Heart left ventricle (tissue), 16 donors: Measurements from ENCODE around the gene MACROD1. TPM values are rescaled to one million over a fixed set of nuclear protein-coding genes. Genes with fewer than 3 reads are reported as not detected.

Experiments
- ATAC-seq, 4 donors: fragments of 200-7000 bp; cut with Tn5 transposase; one replicate each; pipeline ENCODE4 v1.9.1; 2020 to 2022; ENCODE audit warnings: moderate library complexity in 4 of 4, mild to moderate bottlenecking in 3 of 4, moderate number of reproducible peaks in 1 of 4
- DNase-seq, 5 donors: peaks; one replicate each; pipeline ENCODE4 v3.0.0-alpha.2; 2020
- H3K27ac ChIP-seq, 12 donors: fragments of 200-600 bp; sonication (generic) in 4 of 12; one replicate each; pipeline versions ENCODE4 v1.5.0 to v1.8.0; 2016 to 2022; ENCODE audit warnings: mild to moderate bottlenecking in 2 of 12
- H3K27me3 ChIP-seq, 9 donors: fragments of 200-600 bp; sonication (generic) in 2 of 9; one replicate each; pipeline versions ENCODE4 v1.5.1 to v1.8.0; 2016 to 2022; ENCODE audit warnings: mild to moderate bottlenecking in 3 of 9
- H3K36me3 ChIP-seq, 9 donors: fragments of 200-600 bp; sonication (generic) in 2 of 9; one replicate each; pipeline versions ENCODE4 v1.5.0 to v1.8.0; 2018 to 2022; ENCODE audit warnings: mild to moderate bottlenecking in 2 of 9
- H3K4me1 ChIP-seq, 12 donors: fragments of 200-600 bp; sonication (generic) in 4 of 12; one replicate each; pipeline versions ENCODE4 v1.5.0 to v1.8.0; 2016 to 2022; ENCODE audit warnings: mild to moderate bottlenecking in 3 of 12
- H3K4me3 ChIP-seq, 12 donors: fragments of 200-600 bp; sonication (generic) in 4 of 12; one replicate each; pipeline versions ENCODE4 v1.5.0 to v1.8.0; 2017 to 2022; ENCODE audit warnings: mild to moderate bottlenecking in 9 of 12, moderate library complexity in 4 of 12
- H3K9me3 ChIP-seq, 12 donors: fragments of 200-600 bp; sonication (generic) in 4 of 12; one replicate each; pipeline versions ENCODE4 v1.5.0 to v1.8.0; 2016 to 2022; ENCODE audit warnings: mild to moderate bottlenecking in 1 of 12
- POLR2A ChIP-seq, 2 donors: fragments of 450-650 bp; IDR thresholded peaks; one replicate each; pipeline ENCODE4 v1.6.1; 2017; ENCODE audit warnings: antibody characterized with exemption in 2 of 2, mild to moderate bottlenecking in 2 of 2, moderate library complexity in 2 of 2
- WGBS, 4 donors: extraction: QIAGEN DNeasy Blood & Tissue Kit in 2 of 4; methylation state at CpG; one replicate each; pipeline versions ENCODE4 v1.1.5 to v1.1.7; 2013 to 2018; 5-methylcytosine and 5-hydroxymethylcytosine counted together
- intact Hi-C, 10 donors: fragments of 100-400 bp; cut with DNase I; formaldehyde crosslinking; loops; one replicate each; pipeline versions ENCODE4 v1.11.1 to v1.14.2; 2022
- polyA plus RNA-seq, 2 donors: library from polyadenylated mRNA; stranded (reverse); fragments of 200-250 nt; gene quantifications; one replicate each; pipeline ENCODE4 v1.2.3, GENCODE V29; 2013
- total RNA-seq, 9 donors: library from RNA; depleted of rRNA in 2 of 9; stranded (reverse); fragments of >200 nt in 2 of 9; fragmentation: NEBNext Ultra II Directional in 3 of 9; extraction: Animal tissue kit (Norgen Biotek cat#: 25700) in 3 of 9; gene quantifications; one replicate each; pipeline versions ENCODE4 v1.1.0 to v1.2.4, GENCODE V29; 2016 to 2023
- TF ChIP-seq, protein P1 (sequence below), 12 donors: fragments of 200-600 bp; sonication (generic) in 4 of 12; IDR thresholded peaks; one replicate each; pipeline versions ENCODE4 v1.5.0 to v1.8.0; 2018 to 2022; ENCODE audit warnings: antibody characterized with exemption in 12 of 12, mild to moderate bottlenecking in 5 of 12
- donor health status: ischemic (EF 13 %, LVEDD 7.1; RV severe dilation, severe dysfunction).
- donor health status: healthy with polysubstance abuse.
- donor health status: DM: no; HTN: yes; CAD: no.
- donor health status: DM: no; HTN: no; CAD: no.
- donor health status: ischemic (EF 25% LVEDD 6.9; RV normal size, moderate dysfunction).
- donor health status: ischemic (EF 25% LVEDD 5.7; RV mildly dilated, moderate dysfunction).
- donor health status: healthy.
- donor health status: DM: yes; HTN: yes; CAD: no.
- donor health status: ischemic (EF 35%, LVEDD 5.7; RV mildly dilated, moderate dysfunction).
- donor health status: nonischemic (EF 11% LVEDD 7.7; RV severe dilation, severe dysfunction).
- donor health status: DM: yes; HTN: yes; CAD: no.
- donor health status: PGD.
- donor health status: ischemic (EF 29% LVEDD 5.4; RV normal size, mild dysfunction).
- donor health status: nonischemic (EF 23%, LVEDD 6.1; RV moderate dilation, normal function).

MACROD1 gene
- total and polyA plus RNA-seq, 11 donors, result 48.9 to 287 (median 116) TPM

DNA sequence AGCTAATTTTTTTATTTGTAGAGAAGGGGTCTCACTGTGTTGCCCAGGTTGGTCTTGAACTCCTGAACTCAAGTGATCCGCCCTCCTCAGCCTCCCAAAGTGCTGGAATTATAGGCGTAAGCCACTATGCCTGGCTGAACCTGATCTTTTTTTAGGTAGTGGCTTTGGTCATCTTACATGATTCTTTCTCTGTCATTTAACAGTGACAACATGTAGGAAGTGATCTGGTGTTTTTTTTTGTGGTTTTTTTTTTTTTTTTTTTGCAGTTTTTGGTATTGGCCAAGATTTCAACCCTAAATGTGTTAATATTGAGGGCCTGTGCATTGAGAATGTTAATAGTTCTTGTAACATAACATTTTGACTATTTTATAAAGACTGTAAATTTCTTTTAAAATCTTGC is 32.6 kb upstream of the MACROD1 start:
- TF ChIP-seq, protein P1, sequence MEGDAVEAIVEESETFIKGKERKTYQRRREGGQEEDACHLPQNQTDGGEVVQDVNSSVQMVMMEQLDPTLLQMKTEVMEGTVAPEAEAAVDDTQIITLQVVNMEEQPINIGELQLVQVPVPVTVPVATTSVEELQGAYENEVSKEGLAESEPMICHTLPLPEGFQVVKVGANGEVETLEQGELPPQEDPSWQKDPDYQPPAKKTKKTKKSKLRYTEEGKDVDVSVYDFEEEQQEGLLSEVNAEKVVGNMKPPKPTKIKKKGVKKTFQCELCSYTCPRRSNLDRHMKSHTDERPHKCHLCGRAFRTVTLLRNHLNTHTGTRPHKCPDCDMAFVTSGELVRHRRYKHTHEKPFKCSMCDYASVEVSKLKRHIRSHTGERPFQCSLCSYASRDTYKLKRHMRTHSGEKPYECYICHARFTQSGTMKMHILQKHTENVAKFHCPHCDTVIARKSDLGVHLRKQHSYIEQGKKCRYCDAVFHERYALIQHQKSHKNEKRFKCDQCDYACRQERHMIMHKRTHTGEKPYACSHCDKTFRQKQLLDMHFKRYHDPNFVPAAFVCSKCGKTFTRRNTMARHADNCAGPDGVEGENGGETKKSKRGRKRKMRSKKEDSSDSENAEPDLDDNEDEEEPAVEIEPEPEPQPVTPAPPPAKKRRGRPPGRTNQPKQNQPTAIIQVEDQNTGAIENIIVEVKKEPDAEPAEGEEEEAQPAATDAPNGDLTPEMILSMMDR (IDR thresholded peaks at IDR 0.05), result no peak
- peaks cover 2 to 100% (median 99%) of the 10 kb centered on the region in 9 donors for H3K36me3 ChIP-seq
- DNase-seq, result no peak
- ATAC-seq, result no peak
- intact Hi-C loops, result no loop called here
- no peaks in the 10 kb centered on the region for H3K27me3 ChIP-seq
- no peaks in the 10 kb centered on the region for H3K9me3 ChIP-seq
- H3K27ac ChIP-seq, result no peak overlapping the region
- H3K4me3 ChIP-seq, result no peak overlapping the region
- no peaks in the 10 kb centered on the region for H3K4me1 ChIP-seq
- WGBS, 4 donors, result 96 to 100% (median 97%) methylated on average over 2 of the region's 2 CpGs

DNA sequence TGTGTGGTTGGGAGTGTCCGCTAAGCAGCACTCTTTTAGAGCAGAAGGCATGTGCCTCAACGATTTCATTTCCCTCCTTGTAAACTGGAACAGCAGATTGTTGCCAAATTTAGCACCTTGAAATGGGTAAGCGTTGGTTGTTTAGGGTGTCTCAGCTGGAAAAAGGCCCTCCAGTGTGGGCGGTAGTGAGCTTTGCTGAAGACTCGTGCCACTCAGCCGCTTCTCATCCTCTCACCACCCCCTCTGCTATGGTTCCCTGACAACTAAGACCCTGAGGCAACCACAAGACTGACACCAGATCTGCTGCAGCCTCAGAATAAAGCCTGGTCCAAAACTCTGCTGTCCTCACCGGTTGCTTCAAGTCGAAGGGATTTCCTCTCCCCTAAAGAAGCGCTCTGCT is 30.7 kb upstream of the MACROD1 start:
- no peak for DNase-seq
- WGBS, 4 donors, result 78 to 84% (median 80%) methylated on average over 9 of the region's 9 CpGs
- Histone ChIP-seq H3K27ac (no peak overlapping the region), H3K27me3 (no peaks in the 10 kb centered on the region), H3K9me3 (no peaks in the 10 kb centered on the region), H3K36me3 (peaks cover 2 to 95% (median 94%) of the 10 kb centered on the region in 9 donors), H3K4me1 (peaks cover 0 to 6% (median 0%) of the 10 kb centered on the region in 12 donors), H3K4me3 (no peak overlapping the region)
- intact Hi-C loops, result no loop called here
- no peak for TF ChIP-seq POLR2A (IDR thresholded peaks at IDR 0.05)
- TF ChIP-seq, protein P1 (IDR thresholded peaks at IDR 0.05), result no peak
- ATAC-seq, result no peak

DNA sequence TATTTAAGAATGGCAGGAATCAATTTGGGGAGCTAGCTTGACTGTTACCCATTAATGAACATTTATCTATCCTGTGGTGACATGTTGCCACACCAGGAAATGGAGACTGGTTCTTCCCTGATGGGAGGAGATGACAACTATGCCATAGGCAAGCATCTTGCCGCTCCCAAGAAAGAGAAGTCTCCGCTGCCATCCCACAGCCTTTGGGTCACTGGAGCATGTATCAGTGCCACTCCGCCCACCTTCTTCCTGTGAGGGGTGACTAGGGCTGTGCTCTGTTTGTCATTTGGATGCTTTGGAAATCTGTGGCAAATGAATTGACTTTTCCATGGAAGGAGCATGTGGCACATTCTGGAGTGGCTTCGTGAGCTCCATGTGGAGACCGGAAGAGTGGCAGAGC is 26.5 kb upstream of the MACROD1 start:
- peaks cover 2 to 89% (median 60%) of the 10 kb centered on the region in 9 donors for H3K36me3 ChIP-seq
- no peak overlapping the region for H3K27ac ChIP-seq
- H3K4me1 ChIP-seq, result peaks cover 0 to 12% (median 3%) of the 10 kb centered on the region in 12 donors
- DNase-seq (no peak), ATAC-seq (no peak)
- no peaks in the 10 kb centered on the region for H3K9me3 ChIP-seq
- TF ChIP-seq, protein P1 (IDR thresholded peaks at IDR 0.05), result no peak
- TF ChIP-seq POLR2A (IDR thresholded peaks at IDR 0.05), result no peak
- intact Hi-C loops, result no loop called here
- no peak overlapping the region for H3K4me3 ChIP-seq
- no peaks in the 10 kb centered on the region for H3K27me3 ChIP-seq
- 83 to 94% (median 91%) methylated on average over 5 of the region's 5 CpGs for WGBS, 4 donors

DNA sequence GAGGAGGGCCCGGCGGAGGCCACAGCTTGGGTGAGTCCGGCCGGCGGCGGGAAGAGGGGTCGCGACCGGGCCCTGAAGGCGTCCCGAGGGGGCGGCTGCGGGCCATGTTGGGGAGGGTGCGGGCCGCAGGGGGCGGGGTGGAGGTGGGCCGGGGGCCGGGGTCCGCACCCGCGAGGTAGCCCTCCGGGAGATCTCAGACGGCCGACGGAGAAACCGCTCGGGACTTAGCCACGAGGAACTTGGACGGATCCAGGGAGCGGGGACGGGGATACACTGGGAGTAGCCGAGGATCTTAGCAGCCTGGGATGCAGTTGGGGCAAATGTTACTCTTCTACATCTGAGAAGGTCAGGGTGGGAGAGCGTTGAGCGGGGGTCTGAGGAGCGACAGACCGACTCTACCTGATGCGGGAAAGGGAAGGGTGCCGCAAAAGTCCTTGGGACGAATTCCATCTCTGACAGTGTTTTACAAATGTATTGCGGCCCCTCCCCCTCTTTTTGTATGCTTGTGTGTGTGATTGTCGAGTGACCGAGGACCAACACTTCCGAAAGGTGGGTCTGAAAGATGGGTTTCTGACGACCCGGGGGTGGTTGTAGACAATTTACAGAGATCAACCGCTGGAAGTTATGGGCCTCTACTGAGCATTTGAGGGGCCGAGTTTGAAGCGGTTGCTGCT is 20.7 kb upstream of the MACROD1 start:
- intact Hi-C loops, result loop anchor here in 3 of 10 donors (1.0 to 5.0 kb wide), 4 partner anchors 40 to 116 kb away; partner anchors contain the start of genes NUDT22 (in 3 of the 3), TRPT1 (in 3 of the 3) and CATSPERZ (in 1 of the 3)
- Histone ChIP-seq H3K27ac (peak overlapping the region in 5 of 12 donors; percentile 54 to 96 (median 78)), H3K36me3 (peaks cover 0 to 36% (median 7%) of the 10 kb centered on the region in 9 donors), H3K4me1 (peaks cover 0 to 42% (median 30%) of the 10 kb centered on the region in 12 donors), H3K27me3 (no peaks in the 10 kb centered on the region), H3K4me3 (peak overlapping the region in 1 of 12 donors; percentile 76), H3K9me3 (no peaks in the 10 kb centered on the region)
- no peak for ATAC-seq
- peak in 1 of 5 donors; percentile 67 for DNase-seq
- TF ChIP-seq, protein P1 (IDR thresholded peaks at IDR 0.05), result no peak
- no peak for TF ChIP-seq POLR2A (IDR thresholded peaks at IDR 0.05)
- WGBS, 4 donors, result 1 to 3% (median 2%) methylated on average over 16 to 48 of the region's 48 CpGs
